ENCODE data around the gene NDEL1.

DNA sequence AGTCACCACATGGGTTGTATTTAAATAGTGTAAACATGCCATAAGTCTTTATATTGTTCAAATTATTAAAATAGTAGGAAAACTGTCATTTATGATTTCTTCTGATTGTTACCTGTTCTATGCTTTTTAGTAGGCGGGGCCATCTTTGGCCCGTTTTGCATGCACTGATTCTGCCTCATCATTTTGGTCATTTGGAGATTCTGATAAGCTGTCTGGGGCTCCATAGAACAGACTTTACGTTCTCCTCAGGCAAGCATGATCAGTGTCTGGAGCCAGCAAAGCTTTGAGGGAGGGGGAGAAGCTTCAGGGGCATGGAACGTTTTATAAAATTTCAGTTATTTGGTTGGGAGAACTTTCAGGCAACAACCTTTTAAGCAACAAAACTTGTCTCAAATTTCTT, 8.8 kb downstream of the NDEL1 start:
- TF ChIP-seq CTCF (IDR thresholded peaks at IDR 0.05): no peak
- no peak for TF ChIP-seq POLR2A (IDR thresholded peaks at IDR 0.05)
- TF ChIP-seq EP300 (IDR thresholded peaks at IDR 0.05): no peak

All from suprapubic skin (tissue), 3 donors.